ENCODE measurements around the gene PDE1A. TPM values are rescaled to one million over a fixed set of nuclear protein-coding genes. Genes with fewer than 3 reads are reported as not detected.

Gene PDE1A
- total and polyA plus RNA-seq, 10 of the 15 experiments (the other 5 are each of a cell fraction or from before 2014, with no cell fraction given) = 1.1 TPM; not detected in 9

- no peaks in the 10 kb centered on the region for H4K20me1 ChIP-seq (ENCODE audit: control insufficient read depth, insufficient read depth)
- no peak overlapping the region for H3K4me2 ChIP-seq (ENCODE audit: control insufficient read depth, insufficient read depth)
- H3K4me3 ChIP-seq = no peak overlapping the region
- ATAC-seq (no peak), DNase-seq (ENCODE audit: low read depth, low spot score) (no peak), FAIRE-seq (no peak)
- ChIA-PET POLR2A (no interaction called here), SMC1A (ENCODE audit: uncharacterized antibody, unreplicated experiment) (interaction anchor here (1.0 kb wide), 1 partner anchor 96 kb away, joined by 3 read pairs; no protein-coding TSS in a partner anchor), RAD21 (ENCODE audit: unreplicated experiment) (no interaction called here), CTCF (no interaction called here)
- H3K36me3 ChIP-seq (ENCODE audit: control insufficient read depth in 2 of 2, insufficient read depth in 2 of 2, low read length in 1 of 2) = no peaks in the 10 kb centered on the region
- H3K9me3 ChIP-seq (replicated peaks; ENCODE audit: control insufficient read depth, insufficient read depth, low read length) = no peaks in the 10 kb centered on the region
- intact Hi-C loops (cut with micrococcal nuclease; ENCODE audit: unreplicated experiment) = no loop called here
- no peaks in the 10 kb centered on the region for H3K79me2 ChIP-seq (ENCODE audit: control insufficient read depth, insufficient read depth, low read length)
- H3K9ac ChIP-seq (ENCODE audit: control insufficient read depth, insufficient read depth, low read length) = no peak overlapping the region
- TF ChIP-seq, protein P1, sequence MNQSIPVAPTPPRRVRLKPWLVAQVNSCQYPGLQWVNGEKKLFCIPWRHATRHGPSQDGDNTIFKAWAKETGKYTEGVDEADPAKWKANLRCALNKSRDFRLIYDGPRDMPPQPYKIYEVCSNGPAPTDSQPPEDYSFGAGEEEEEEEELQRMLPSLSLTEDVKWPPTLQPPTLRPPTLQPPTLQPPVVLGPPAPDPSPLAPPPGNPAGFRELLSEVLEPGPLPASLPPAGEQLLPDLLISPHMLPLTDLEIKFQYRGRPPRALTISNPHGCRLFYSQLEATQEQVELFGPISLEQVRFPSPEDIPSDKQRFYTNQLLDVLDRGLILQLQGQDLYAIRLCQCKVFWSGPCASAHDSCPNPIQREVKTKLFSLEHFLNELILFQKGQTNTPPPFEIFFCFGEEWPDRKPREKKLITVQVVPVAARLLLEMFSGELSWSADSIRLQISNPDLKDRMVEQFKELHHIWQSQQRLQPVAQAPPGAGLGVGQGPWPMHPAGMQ (IDR thresholded peaks at IDR 0.05; ENCODE audit: borderline replicate concordance) = no peak
- TF ChIP-seq CBX3 (IDR thresholded peaks at IDR 0.05; ENCODE audit: borderline replicate concordance, low read depth) (no peak), HCFC1 (IDR thresholded peaks at IDR 0.05; ENCODE audit: low read length) (no peak), ZNF207 (IDR thresholded peaks at IDR 0.05; ENCODE audit: borderline replicate concordance) (no peak), TCF12 (IDR thresholded peaks at IDR 0.05; ENCODE audit: low read depth, low read length) (no peak), ELK1 (IDR thresholded peaks at IDR 0.05; ENCODE audit: low read depth, low read length) (no peak), SMC3 (IDR thresholded peaks at IDR 0.05; ENCODE audit: borderline replicate concordance, low read length) (no peak)
- H3K27me3 ChIP-seq (replicated peaks in 1 of 2; ENCODE audit: control insufficient read depth in 2 of 2, insufficient read depth in 2 of 2, low read length in 1 of 2) = no peaks in the 10 kb centered on the region; a peak in 1 of 4 replicates
- in situ Hi-C loops (cut with MboI) = no loop called here
- H2AFZ ChIP-seq (ENCODE audit: control insufficient read depth, low read depth, low read length) = no peak overlapping the region
- WGBS (ENCODE audit: insufficient coverage, insufficient replicate concordance, low lambda C conversion rate, missing lambda C conversion rate) = 7% methylated on average over 3 of the region's 3 CpGs
- H3K27ac ChIP-seq (ENCODE audit: control insufficient read depth, insufficient read depth) = no peak overlapping the region
- H3K4me1 ChIP-seq (ENCODE audit: control insufficient read depth, insufficient read depth, low read length) = no peaks in the 10 kb centered on the region
- no TSS peak for BruUV-seq (replicated peaks)
These were observed 336.4 kb downstream of the PDE1A start for GRCh38 chr2:182090486-182090885.

Small RNA genes within 50 kb of the gene (small RNA-seq; reads per million reads assigned to genes)
- gene RN7SL267P = not detected

All from GM12878 (cell line).